Measurements from ENCODE around the gene FAM135A.

DNA sequence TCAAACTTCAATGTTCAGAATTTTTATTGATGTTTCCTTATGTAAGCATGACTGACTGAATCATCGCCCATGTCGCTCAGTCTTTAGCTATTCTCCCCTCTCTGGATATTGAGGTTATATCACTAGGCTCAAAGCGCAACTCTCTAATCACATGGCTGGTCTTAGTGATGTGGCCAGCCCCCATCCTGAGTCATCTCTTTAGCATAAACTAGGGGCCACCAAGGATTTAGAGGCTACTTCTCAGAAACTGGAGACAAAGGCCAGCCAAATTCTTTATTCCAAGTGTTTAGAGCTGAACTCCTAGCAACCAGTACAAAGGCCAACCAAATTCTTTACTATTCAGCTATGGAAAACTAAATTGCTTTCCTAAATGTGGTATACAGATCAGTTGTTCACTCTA is 61.4 kb downstream of the FAM135A start:
- TF ChIP-seq, protein P1, sequence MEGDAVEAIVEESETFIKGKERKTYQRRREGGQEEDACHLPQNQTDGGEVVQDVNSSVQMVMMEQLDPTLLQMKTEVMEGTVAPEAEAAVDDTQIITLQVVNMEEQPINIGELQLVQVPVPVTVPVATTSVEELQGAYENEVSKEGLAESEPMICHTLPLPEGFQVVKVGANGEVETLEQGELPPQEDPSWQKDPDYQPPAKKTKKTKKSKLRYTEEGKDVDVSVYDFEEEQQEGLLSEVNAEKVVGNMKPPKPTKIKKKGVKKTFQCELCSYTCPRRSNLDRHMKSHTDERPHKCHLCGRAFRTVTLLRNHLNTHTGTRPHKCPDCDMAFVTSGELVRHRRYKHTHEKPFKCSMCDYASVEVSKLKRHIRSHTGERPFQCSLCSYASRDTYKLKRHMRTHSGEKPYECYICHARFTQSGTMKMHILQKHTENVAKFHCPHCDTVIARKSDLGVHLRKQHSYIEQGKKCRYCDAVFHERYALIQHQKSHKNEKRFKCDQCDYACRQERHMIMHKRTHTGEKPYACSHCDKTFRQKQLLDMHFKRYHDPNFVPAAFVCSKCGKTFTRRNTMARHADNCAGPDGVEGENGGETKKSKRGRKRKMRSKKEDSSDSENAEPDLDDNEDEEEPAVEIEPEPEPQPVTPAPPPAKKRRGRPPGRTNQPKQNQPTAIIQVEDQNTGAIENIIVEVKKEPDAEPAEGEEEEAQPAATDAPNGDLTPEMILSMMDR (IDR thresholded peaks at IDR 0.05), result no peak
- TF ChIP-seq CBX2 (IDR thresholded peaks at IDR 0.05; ENCODE audit: borderline replicate concordance, low read depth) (no peak), POLR2A (IDR thresholded peaks at IDR 0.05; ENCODE audit: low read length) (no peak)
- TF ChIP-seq, protein P2, sequence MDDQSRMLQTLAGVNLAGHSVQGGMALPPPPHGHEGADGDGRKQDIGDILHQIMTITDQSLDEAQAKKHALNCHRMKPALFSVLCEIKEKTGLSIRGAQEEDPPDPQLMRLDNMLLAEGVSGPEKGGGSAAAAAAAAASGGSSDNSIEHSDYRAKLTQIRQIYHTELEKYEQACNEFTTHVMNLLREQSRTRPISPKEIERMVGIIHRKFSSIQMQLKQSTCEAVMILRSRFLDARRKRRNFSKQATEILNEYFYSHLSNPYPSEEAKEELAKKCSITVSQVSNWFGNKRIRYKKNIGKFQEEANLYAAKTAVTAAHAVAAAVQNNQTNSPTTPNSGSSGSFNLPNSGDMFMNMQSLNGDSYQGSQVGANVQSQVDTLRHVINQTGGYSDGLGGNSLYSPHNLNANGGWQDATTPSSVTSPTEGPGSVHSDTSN (IDR thresholded peaks at IDR 0.05), result no peak
